GM19455 (cell line): Measurements from ENCODE around the gene GARIN1A.

ENCODE experiments used
- ATAC-seq: cut with Tn5 transposase; IDR thresholded peaks from one replicate; pipeline ENCODE4 v1.9.1; 2021; ENCODE audit not compliant: unreplicated experiment

The GARIN1A gene

GRCh38 chr7:128714701-128715495 lies 42.8 kb downstream of the GARIN1A start:
- no peak for ATAC-seq

- no peak for ATAC-seq
Measured at GRCh38 chr7:128718967-128719642, 47.0 kb downstream of the GARIN1A start.

- ATAC-seq, result no peak
Measured at GRCh38 chr7:128721376-128721775, 49.3 kb downstream of the GARIN1A start.
